Liver (tissue), 3 donors: ENCODE results near the gene CENPC.

Experiments used
- ATF3 ChIP-seq: IDR thresholded peaks from 2 replicates; pipeline ENCODE4 v1.6.1; 2016; ENCODE audit warnings: antibody characterized with exemption
- CTCF ChIP-seq: fragments of 150-350 bp; IDR thresholded peaks from 2 replicates; pipeline ENCODE4 v1.5.1; 2017; ENCODE audit warnings: improper control_type of control experiment, low read depth, low read length; ENCODE audit not compliant: missing input control
- JUND ChIP-seq, 2 donors: IDR thresholded peaks; 2 replicates each; pipeline ENCODE4 v1.6.1; 2016; ENCODE audit warnings: antibody characterized with exemption in 2 of 2
- NR2F2 ChIP-seq: IDR thresholded peaks from 2 replicates; pipeline ENCODE4 v1.6.1; 2016; ENCODE audit warnings: antibody characterized with exemption
- REST ChIP-seq: IDR thresholded peaks from 2 replicates; pipeline ENCODE4 v1.6.1; 2016; ENCODE audit warnings: antibody characterized with exemption, mild to moderate bottlenecking
- YY1 ChIP-seq: IDR thresholded peaks from 2 replicates; pipeline ENCODE4 v1.6.1; 2016; ENCODE audit warnings: antibody characterized with exemption, mild to moderate bottlenecking
- donor health status: healthy.
- donor health status: healthy.

DNA sequence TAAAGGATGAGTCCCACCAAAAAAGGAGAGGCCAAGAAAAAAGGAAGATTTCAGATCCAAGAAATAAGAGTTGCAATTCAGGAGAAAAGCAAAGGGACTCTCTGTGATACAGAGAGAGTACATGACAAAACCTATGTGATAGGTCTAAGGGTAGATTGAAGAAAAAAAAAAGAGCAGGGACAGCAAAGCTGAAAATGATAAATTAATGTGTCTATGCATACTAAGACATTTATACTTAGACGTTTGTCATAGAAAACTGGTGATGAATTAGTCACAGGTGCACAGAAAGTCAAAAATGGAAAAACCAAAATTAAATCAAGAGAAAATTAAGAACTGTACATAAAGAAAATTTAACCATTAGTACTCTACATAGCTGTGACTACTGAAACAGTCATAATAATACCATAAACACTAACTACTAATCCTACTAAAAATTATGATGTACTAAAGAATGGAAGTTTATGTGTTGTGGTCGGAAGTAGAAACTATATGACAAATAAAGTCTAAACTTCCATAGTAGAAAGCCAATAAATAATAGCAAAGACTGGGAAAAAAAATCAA is 9.9 kb downstream of the CENPC start:
- TF ChIP-seq CTCF (no peak), REST (no peak), JUND (IDR thresholded peaks at IDR 0.05) (no peak), NR2F2 (no peak), YY1 (no peak), ATF3 (no peak)
